Parathyroid adenoma (tissue), 2 donors: ENCODE results near the gene FXYD5.

ENCODE experiments used
- H2AFZ ChIP-seq: fragments of 300-600 bp; sonication (generic); one replicate; pipeline ENCODE4 v1.7.0; 2017; ENCODE audit warnings: antibody characterized with exemption, mild to moderate bottlenecking
- H3K27ac ChIP-seq: fragments of 300-600 bp; sonication (generic); one replicate; pipeline ENCODE4 v1.7.0; 2017
- H3K27me3 ChIP-seq: fragments of 300-600 bp; sonication (generic); one replicate; pipeline ENCODE4 v1.7.0; 2017; ENCODE audit warnings: low read length; ENCODE audit not compliant: control insufficient read depth, insufficient read depth
- H3K36me3 ChIP-seq: fragments of 300-600 bp; sonication (generic); one replicate; pipeline ENCODE4 v1.7.0; 2017; ENCODE audit warnings: low read length; ENCODE audit not compliant: control insufficient read depth, insufficient read depth
- H3K4me1 ChIP-seq: fragments of 300-600 bp; sonication (generic); one replicate; pipeline ENCODE4 v1.7.0; 2017; ENCODE audit warnings: control low read depth
- H3K4me2 ChIP-seq: fragments of 300-600 bp; sonication (generic); one replicate; pipeline ENCODE4 v1.7.0; 2017; ENCODE audit warnings: low read length
- H3K4me3 ChIP-seq: fragments of 300-600 bp; sonication (generic); one replicate; pipeline ENCODE4 v1.7.0; 2017; ENCODE audit warnings: low read depth, low read length
- H3K79me2 ChIP-seq: fragments of 300-600 bp; sonication (generic); one replicate; pipeline ENCODE4 v1.7.0; 2017; ENCODE audit warnings: control low read depth
- H3K9ac ChIP-seq: fragments of 300-600 bp; sonication (generic); one replicate; pipeline ENCODE4 v1.7.0; 2017; ENCODE audit warnings: mild to moderate bottlenecking
- H3K9me3 ChIP-seq: fragments of 300-600 bp; sonication (generic); one replicate; pipeline ENCODE4 v1.7.0; 2017; ENCODE audit warnings: low read length; ENCODE audit not compliant: control insufficient read depth
- TF ChIP-seq, protein P1 (sequence below): fragments of 300-600 bp; sonication (generic); IDR thresholded peaks from one replicate; pipeline ENCODE4 v1.7.0; 2017; ENCODE audit warnings: antibody characterized with exemption, mild to moderate bottlenecking
- donor health status: primary hyperparathyroidism.

The FXYD5 gene

DNA sequence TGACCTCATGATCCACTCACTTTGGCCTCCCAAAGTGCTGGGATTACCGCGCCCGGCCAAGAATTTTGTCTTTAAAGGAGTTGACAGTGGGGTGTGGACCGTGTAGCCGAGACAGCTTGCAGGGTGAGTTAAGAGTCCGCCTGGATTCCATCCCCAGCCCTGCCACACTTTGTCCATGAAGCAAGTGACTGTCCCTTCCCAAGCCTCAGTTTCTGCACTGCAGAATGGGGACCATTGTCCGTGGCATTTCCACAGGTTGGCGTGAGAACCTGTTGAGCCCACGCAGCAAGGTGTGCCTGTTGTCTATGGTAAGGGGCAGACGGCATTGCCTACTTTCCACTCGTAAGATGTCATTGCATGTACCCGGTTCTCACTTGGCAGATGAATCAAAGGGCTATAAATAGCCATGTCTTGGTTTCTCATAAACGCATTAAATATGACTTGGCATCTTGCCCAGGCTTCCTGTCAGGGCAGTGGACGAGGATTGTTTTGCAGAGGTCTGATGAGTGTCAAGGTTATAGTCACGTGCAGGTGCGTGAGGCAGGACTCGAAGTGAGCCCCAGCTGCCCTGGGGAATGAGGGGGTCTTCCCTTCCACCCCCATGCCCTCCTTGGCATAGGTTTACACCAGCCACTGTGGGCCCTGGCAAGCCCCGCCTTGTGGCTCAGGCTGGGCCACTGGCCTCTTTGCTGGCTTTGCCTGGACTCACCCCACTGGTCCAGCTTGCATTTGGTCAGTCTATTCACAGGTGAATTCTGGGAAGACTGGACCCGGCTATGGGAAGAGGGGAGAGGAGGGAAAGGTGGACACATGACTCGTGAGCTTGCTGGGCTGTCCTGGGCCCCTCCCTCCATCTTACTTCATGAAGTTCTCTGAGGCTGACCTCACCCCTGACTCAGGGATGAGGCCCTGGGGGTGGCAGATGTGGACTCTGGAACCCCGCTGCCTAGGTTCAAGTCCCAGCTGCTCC lies 59.4 kb downstream of the FXYD5 start:
- peak overlapping the region; percentile 77 for H3K27ac ChIP-seq
- no peak overlapping the region for H3K4me3 ChIP-seq
- TF ChIP-seq, protein P1, sequence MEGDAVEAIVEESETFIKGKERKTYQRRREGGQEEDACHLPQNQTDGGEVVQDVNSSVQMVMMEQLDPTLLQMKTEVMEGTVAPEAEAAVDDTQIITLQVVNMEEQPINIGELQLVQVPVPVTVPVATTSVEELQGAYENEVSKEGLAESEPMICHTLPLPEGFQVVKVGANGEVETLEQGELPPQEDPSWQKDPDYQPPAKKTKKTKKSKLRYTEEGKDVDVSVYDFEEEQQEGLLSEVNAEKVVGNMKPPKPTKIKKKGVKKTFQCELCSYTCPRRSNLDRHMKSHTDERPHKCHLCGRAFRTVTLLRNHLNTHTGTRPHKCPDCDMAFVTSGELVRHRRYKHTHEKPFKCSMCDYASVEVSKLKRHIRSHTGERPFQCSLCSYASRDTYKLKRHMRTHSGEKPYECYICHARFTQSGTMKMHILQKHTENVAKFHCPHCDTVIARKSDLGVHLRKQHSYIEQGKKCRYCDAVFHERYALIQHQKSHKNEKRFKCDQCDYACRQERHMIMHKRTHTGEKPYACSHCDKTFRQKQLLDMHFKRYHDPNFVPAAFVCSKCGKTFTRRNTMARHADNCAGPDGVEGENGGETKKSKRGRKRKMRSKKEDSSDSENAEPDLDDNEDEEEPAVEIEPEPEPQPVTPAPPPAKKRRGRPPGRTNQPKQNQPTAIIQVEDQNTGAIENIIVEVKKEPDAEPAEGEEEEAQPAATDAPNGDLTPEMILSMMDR = no peak
- no peaks in the 10 kb centered on the region for H3K27me3 ChIP-seq
- H3K9ac ChIP-seq = no peak overlapping the region
- no peaks in the 10 kb centered on the region for H3K9me3 ChIP-seq
- H3K4me2 ChIP-seq = no peak overlapping the region
- no peaks in the 10 kb centered on the region for H3K36me3 ChIP-seq
- H3K79me2 ChIP-seq = no peaks in the 10 kb centered on the region
- peak overlapping the region; percentile 61 for H2AFZ ChIP-seq
- peaks cover 18% of the 10 kb centered on the region for H3K4me1 ChIP-seq

DNA sequence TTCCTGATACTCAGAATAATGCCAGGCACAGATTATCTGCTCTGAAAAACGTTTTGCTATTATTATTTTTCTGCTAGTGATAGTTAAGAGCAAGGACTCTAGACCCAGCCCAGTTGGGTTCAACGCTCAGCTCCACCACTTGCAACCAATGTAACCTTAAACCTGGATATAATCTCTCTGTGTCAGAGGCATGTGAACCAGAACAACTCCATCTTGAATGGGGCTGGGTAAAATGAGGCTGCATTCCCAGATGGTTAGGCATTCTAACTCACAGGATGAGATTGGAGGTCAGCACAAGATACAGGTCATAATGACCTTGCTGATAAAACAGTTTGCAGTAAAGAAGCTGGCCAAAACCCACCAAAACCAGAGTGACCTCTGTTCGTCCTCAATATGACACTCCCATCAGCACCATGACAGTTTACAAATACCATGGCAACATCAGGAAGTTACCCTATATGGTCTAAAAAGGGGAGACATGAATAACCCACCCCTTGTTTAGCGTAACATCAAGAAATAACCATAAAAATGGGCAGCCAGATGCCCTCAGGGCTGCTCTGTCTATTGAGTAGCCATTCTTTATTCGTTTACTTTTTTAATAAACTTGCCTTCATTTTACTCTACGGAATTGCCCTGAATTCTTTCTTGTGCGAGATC lies 60.4 kb downstream of the FXYD5 start:
- no peaks in the 10 kb centered on the region for H3K36me3 ChIP-seq
- no peak overlapping the region for H3K9ac ChIP-seq
- no peaks in the 10 kb centered on the region for H3K9me3 ChIP-seq
- no peak overlapping the region for H2AFZ ChIP-seq
- H3K79me2 ChIP-seq = no peaks in the 10 kb centered on the region
- peak overlapping the region; percentile 77 for H3K27ac ChIP-seq
- no peaks in the 10 kb centered on the region for H3K27me3 ChIP-seq
- H3K4me3 ChIP-seq = no peak overlapping the region
- no peak overlapping the region for H3K4me2 ChIP-seq
- TF ChIP-seq, protein P1 = no peak
- H3K4me1 ChIP-seq = peaks cover 18% of the 10 kb centered on the region

DNA sequence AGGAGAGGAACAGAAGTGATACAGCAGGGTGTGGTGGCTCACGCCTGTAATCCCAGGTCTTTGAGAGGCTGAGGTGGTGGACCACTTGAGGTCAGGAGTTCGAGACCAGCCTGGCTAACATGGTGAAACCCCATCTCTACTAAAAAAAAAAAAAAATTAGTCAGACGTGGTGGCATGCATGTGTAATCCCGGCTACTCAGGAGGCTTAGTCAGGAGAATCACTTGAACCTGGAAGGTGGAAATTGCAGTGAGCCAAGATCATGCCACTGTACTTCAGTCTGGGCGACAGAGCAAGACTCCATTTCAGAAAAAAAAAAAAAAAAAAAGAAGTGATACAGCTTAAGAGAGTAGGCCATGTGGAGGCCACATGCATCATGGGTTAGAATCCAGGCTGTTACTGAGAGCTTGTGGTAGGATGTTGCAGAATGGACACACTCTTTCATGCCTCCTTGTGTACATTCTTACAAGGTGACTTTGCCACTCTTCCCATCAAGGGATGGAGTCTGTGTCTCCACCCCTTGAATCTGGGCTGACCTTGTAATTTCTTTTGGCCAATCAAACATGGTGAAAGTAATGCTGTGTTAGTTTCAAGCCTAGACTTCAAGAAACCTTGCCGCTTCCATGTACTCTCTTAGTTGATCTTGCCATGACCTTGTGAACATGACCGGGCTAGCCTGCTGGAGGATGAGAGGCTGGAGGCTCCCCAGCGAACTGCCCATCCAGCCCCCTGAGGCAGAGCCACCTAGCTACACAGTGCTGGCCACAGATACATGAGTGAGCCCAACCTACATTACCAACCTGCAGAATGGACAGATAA lies 61.7 kb downstream of the FXYD5 start:
- Histone ChIP-seq H2AFZ (no peak overlapping the region), H3K9me3 (no peaks in the 10 kb centered on the region), H3K79me2 (no peaks in the 10 kb centered on the region), H3K27me3 (no peaks in the 10 kb centered on the region), H3K27ac (no peak overlapping the region), H3K4me3 (no peak overlapping the region), H3K4me1 (peaks cover 18% of the 10 kb centered on the region), H3K9ac (no peak overlapping the region), H3K4me2 (no peak overlapping the region), H3K36me3 (no peaks in the 10 kb centered on the region)
- TF ChIP-seq, protein P1 = no peak

DNA sequence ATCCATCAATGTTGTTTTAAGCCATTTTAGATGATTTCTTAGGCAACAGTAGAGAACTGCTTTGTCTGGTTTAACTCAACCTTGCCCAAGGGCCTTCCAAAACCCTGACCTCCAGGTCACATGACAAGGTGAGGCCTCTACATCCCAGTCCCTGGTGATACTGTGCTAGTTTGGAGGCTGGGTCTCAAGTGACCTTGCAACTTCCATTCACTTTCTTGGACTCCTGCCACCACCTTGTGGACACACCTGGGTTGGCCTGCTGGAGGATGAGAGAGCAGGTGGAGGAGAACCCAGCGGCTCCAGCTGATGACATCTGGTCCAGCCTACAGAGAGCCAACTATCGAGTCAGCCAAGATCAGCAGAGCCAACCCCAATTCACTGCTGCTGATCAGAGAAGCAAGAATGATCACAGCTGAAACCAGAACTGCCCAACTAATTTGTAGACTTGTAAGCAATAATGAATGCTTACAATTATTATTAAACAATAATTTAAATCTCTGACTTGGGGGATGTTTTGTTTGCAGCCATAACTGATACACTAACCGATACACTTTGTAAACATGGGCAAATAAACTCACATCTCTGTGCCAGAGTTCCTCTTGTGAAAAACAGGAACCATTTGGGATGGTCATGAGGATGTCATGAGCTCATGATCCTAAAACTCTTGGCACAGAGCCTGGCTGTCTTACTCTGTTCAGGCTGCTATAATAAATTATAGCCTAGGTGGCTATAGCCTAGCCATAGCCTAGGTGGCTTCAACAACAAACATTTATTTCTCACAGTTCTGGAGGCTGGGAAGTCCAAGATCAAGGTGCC lies 62.5 kb downstream of the FXYD5 start:
- Histone ChIP-seq H3K4me2 (no peak overlapping the region), H3K36me3 (no peaks in the 10 kb centered on the region), H3K9me3 (no peaks in the 10 kb centered on the region), H3K4me3 (no peak overlapping the region), H3K79me2 (no peaks in the 10 kb centered on the region), H3K27ac (no peak overlapping the region), H3K9ac (no peak overlapping the region), H2AFZ (no peak overlapping the region), H3K27me3 (no peaks in the 10 kb centered on the region), H3K4me1 (peaks cover 18% of the 10 kb centered on the region)
- TF ChIP-seq, protein P1 = no peak
